ENCODE measurements around the gene FOXB1.

The FOXB1 gene

DNA sequence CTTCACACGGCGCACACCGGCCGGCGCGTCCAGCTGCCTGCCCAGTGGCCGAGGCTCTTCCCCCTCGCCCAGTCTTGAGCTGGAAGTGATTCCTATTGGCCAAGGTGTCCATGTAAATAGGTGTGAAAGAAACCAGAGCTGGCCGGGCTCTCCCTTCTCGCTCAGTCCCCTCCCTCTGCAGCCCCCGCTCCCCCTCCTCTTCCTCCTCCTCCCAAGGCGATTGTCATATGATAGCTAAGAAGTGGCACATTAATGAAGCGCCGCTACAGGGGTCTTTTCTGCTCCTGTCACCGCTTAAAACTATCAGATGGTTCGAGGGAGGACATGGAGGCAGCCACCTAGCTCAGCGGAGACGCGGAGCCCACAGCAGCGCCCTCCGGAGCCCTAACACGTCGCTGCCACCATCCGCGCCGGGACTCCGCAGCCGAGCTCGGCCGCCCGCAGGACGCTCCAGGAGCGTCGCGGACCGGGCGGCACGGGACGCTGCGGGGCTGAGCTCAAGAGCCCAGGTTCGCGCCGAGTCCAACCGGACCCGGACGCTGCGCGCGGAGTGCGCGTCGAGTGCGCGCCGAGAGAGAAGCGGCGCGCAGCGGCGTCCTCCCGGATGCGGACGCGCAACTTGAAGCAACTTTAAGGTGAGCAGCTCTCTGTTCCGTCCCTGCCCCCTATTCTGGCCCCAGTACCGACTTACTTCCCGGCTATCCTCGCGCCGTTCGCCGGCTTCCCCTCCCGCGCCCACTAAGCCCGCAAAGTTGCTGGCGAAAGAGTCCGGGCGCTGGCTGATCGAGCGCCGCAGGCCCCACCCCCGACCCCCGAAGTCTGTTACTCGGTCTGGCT is at the start of gene FOXB1:
FOXB1 (plus strand) TSS at position 303 of the 837 bp plus-strand sequence. CDS start 653 bp downstream, outside the sequence.
- DNase-seq: peak; percentile 41

DNA sequence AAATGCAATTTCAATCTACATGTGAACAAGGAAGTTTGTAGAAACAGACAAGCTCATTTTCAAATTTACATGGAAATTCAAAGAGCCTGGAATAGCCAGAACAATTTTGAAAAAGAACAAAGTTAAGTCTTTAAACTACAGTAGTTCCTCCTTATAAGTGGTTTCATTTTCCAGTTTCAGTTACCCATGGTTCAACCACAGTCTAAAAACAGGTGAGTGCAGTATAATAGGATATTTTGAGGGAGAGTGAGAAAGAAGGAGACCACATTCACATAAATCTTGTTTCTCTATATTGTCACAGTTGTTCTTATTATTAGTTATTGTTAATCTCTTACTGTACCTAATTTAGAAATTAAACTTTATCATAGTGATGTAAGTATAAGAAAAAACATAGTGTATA is 45.8 kb upstream of the FOXB1 start:
- DNase-seq: no peak

DNA sequence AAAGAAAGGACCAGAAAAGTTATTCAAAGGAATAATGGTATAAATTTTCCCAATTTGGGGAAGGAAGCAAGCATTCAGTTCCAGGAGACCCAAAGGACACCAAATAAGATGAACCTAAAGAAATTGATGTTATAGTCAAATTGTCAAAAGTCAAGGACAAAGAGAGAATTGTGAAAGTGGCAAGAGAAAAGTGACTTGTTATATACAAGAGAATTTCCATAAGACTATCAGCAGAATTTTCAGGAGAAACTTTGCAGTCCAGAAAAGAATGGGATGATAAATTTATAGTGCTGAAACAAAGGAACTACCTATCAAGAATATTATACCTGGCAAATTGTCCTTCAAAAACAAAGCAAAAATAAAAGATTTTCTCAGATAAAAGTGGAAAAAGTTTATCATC is 43.8 kb upstream of the FOXB1 start:
- no peak for DNase-seq

DNA sequence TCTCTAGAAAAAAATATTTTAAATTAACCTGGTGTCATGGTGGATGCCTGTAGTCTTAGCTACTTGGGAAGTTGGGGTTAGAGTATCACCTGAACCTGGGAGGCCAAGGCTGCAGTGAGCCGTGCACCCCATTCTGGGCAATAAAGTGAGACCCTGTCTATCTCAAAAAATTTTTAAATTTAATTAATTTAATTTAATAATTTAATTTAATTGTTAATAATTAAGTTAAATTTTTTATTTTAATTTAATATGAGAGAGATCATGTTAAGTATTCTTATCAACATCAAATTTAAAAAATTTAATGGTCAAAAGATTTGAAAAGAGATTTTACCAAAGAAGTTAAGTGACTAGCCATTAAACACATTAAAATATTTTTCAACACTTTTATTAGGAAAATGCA is 40.8 kb upstream of the FOXB1 start:
- no peak for DNase-seq

DNA sequence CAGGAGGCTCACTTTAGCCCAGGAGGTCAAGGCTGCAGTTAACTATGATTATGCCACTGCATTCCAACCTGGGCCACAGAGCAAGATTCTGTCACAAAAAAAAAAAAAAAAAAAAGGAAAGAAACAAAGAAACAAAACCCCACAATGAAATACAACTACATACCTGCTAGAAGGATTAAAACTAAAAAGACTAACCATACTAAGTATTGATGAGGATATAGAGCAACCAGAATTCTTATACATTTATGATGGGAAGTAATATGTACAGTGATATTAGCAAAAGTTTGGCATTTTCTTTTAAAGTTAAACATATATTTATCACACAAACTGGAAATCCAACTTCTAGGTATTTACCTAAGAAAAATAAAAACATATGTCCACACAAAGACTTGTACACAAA is 40.2 kb upstream of the FOXB1 start:
- no peak for DNase-seq

DNA sequence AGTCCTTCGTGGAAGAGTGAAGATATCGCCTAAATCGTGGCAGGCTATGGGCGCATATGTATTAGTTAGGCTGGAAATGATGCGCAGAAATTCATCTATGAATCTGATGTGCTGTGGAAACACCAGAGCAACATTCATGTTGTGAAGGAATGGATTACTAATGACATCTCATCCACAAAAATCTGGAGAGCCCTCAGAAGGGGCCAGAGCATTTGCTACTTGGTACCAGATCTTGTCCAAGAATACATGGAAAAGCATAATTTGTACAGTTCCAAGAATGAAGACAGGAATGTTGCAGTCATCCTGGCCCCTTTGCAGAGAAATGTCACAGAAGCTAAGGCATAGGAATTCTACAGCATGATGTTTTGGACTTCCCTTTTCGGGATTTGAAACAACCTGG is 38.4 kb upstream of the FOXB1 start:
- no peak for DNase-seq

DNA sequence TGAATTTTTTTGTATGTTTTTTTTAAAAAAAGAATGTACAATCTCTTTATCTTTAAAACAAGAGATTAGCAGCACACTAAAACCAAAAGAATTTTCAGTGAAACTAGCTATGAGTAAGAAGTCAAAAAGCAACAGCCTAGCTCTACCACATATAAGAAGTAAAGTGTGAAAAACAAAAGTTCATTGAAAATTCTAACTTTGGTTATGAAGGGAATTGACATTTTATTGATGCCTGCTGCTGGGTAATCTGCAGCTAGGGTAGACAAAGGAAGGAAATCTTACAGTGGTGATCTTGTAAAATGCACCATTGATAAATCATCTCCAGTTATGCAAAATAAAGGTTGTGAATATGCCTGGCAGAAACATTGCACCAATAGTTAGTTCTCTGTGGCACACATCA is 37.8 kb upstream of the FOXB1 start:
- DNase-seq: no peak

DNA sequence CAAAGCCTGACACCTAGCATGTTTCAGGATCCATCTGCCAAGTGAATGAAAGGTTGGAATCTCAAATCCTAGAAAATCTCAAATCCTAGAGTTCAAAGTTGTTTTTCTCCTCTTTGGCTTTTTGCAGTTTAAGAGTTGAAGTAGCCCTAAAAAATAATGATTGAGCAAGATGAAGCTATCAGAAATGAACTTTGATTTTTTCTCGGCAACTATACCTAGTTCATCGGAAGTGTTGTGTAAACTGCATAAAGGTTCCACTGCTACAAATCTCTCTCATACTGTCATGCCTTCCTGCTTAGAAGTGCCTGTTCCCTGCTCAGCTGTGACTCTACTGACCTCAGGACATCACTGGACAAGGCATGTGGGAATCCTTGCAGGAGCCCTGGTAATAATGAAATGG is 35.8 kb upstream of the FOXB1 start:
- DNase-seq: no peak

DNA sequence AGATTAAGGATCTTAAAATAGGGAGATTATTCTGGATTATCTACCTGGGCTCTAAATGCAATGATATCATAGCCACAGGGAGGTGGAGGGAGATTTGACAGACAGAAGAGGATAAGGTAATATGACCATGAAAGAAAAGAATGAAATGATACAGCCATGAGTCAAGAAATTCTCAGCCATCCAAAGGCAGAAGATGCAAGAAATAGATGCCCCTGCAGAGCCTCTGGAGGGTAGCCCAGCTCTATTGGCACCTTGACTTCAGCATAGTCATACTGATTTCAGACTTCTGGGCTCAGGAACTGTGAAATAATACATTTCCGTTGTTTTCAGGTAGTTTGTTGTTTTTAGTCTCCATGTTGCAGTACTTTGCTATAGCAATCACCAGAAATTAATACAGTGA is 31.9 kb upstream of the FOXB1 start:
- no peak for DNase-seq

DNA sequence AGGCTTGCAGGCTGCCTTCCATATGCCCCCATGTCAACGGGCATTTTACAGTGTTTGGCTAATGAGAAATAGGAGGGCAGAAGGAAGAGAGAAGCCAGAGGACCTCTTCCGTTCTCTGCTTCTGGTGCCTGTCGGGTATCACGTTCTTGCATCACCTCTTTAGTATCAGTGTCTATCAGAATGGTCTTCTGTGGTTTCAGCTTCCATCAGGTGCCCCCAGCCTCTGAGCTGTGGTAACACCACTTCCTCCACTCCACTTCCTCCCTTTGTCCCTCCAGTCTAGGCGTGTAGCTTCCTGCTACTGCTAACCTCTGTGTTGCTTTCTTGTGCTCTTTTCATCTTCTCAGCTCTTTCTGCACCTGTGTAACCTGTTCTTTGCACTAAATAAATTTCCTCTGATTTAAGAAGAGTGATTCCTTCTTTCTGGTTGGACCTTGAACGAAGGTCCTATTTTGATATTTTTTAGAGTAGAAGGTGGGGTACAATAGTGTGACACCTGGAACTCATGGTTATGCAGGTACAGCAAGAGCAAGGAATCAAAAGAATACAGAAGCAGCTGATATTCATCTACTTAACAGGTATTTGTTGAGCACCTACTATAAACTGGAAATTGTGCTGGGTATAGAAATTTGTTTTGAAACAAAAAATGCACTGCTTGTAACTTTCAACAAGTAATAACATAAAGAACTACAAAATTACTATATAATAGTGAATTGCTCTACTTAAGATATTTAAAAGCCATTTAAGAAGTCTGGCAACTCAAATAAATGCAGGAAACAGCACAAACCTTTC is 27.4 kb upstream of the FOXB1 start:
- DNase-seq: peak; percentile 23

DNA sequence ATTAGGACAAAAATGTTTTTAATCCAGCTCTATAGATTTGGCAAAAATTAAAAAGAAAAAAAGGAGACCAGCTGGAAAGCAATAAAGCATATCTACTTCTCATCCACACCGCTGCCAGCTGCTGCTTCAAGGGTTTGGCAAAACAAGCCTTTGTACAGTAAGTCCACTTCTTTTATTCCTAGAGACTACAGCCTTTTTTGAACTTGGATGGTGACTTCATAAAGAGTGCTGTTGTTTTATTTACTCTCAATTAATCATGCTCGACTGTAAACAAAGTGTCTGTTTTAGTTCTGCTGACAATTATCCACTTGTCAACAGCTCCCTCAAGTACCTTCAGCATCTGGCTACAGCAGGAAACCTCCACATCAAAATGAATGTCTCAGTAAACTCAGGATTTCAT is 12.3 kb upstream of the FOXB1 start:
- peak; percentile 91 for DNase-seq

DNA sequence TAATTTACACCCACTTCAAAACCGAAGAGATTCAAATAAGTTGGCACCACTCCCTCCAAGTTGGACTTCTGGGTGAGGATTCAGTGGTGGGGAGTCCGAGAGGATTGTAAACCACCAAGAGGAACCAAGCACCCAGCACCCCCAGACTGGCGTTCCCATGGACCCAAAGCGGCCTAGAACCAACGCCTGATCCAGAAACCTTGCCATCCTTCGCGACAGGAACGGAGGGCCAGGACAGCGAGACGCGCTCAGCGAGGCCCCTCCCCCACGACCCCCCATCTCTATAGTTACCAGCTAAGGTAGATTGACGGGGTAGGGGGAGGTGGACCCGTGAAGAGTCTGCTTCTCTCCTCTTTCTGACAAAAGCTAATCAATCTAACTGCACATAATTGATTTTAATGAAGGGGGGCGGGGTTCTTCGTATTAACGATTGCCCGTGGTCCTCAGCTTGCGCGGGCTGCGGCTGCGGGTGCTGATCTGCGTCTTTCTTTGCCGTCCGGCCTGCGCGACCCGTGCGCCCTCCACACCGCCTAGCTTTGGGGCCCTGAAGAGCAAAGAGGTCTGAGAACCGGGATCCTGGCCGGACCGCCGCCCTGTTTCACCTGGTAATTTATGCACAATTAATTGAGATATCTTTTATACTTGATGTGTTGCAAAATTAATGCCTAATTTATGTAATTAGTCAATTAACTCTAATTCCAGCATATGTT is 10.9 kb upstream of the FOXB1 start:
- DNase-seq: no peak

DNA sequence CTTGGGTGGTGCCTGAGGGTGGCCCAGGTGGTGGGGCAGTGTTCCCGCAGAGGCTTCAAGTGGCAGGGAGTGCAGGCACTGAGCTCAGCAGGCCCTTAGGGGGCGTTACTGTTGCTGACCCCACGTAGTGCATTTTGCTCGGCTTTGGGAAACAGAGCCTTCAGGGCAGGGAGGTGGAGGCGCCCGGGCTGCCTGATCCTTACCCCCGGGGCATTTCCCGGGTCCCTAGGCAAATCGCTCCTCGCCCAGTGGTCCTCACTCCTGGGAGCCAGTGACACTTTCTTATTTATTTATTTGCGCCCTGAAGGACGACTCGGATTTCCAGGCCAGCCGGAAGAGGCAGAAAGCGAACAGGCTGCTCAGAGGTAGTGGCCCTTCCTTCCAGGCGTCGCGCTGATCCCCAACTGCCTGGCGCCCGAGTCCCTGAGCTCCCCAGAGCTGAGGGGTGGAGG is 10.1 kb upstream of the FOXB1 start:
- DNase-seq: peak; percentile 10

DNA sequence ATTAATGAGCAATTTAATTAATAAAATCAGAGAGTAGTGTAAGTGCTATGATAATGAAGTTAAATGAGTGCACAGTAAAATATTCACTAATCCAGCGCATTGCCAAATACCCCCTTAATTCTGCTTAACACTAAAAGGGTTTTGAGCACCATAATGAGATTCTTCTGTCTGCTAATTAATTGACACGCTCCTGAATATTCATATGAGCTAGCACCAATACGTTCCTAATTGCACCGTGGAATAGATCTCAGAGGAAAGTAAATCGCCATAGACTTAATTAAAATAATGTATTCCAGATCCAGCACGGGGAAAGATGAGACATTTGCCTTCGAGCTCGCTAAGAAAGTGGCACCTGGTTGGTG is 9.6 kb upstream of the FOXB1 start:
- DNase-seq: no peak

DNA sequence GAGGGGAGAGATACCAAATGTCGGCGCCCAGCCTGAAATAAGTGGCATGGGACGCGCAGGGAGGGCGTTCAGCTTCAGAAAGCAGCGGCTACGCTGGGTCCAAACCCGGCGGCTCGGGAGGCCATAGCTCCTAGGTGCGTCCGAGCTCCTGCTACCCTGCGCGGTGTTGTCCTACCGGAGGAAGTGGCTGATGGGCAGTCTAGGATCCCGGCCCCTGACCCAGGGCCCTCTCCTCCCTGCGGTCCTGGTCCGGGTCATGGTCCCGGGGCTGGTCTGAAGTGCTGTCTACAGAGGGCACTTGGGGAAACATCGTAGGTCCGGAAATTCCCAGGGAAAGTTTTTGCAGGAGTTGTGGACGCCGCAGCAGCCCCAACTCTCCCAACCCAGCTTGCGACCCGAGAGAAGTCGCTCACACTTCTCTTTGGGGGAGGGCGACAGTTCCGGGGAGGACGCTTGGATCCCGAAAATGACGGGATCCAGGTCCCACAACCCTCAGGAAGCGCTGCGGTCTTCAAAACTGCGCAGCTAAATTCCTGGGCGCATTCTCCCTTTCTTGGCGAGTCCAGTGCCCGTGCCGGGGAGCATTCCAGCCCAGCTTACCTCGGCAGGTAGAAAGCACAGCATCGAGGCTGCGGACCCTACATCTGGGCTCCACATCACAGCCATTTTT is 9.1 kb upstream of the FOXB1 start:
- no peak for DNase-seq

DNA sequence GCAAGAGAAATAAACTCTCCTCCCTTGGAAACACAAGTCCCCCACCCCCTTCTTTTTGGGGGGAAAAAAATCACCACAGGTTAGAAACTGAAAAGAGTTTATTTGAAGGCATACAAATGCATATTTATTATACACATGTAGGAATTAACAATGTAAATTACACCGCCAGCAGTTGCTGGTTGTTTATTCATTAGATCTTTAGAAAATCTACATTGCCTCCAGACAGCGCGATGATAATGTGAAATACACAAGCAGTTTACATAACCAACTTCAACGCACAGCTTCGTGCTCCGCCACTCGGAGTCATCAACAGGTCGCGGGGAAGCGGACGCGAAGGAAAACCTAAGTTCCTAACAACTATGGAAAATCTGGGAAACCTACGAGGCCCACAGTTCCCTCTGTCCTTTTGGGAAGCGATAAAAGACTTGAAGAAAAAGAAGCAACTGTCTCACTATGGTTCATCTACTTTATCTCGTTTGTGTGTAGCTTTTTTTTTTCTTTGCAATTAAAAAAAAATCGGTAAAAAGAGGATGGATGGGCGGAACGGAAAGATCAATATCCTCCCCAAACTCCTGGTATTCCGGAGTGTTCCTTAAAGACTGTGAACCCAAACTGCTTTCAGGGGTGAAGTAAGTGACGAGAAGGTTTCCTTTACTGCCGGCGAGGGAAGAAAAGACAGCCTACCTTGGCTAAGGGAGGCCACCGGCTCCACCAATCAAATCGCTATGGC is 8.4 kb upstream of the FOXB1 start:
- DNase-seq: no peak

DNA sequence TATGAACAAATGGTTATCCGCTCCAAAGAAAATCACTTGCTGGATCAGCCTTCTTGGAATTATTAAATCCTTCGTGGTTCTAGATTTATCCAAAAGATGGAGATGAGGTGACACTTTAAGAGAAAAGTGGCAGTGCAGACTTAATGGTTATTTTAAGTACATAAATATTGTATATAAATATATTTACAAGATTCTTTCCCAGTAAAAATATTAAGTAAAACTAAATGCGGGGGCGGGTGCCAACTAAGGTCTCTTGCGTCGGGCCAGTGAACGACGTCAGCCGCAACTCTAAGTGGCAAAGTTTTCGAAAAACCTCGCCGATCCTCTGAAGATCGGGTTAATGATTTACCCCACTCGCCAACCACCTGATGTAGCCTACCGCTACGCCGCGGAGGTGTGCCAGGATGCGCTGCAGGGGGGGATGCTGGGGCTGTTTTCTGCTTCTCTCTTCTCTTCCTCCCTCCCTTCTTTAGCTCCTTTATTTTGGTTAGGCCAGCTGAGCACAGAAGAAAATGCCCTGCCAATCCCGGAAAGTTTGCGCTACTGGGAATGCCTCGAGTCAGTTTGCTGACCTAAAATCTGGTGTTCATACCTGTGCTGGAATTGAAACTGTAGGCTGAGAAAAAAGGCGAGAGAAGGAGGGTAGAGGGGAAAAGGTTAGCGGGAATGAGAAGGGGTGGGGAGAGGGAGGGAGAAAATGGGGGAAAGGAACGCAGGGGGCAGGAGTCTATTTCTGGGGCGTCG is 7.6 kb upstream of the FOXB1 start:
- DNase-seq: no peak

DNA sequence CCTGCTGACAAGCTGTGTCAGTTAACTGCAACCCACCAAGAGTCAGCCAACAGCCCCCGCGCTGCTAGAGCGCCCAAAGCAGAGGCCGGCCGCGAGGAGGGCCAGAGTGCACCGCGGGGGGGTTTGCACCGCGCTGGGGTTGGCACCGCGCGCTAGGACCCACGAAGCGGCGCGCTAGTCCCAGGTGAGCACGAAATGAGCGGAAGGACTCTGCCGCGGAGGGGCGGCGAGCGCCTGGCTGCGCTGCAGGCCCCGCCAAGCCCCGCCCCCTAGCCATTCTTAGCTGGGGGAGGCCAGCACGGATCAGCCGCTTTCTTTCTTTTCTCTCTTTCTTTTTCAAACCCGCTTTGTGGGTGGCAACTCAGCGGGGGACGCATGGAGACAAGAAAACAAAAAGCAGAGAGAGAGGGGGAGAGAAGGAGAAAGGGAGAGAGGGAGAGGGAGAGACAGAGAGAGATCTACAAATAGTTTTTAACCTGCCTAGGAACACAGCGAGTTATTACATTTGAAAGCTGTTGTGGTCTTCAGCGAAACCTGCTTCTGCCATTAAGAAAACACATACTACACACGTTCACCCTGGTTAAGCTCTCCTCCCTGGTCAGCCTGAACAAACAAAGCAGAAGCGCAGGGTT is 6.9 kb upstream of the FOXB1 start:
- DNase-seq: peak; percentile 85

DNA sequence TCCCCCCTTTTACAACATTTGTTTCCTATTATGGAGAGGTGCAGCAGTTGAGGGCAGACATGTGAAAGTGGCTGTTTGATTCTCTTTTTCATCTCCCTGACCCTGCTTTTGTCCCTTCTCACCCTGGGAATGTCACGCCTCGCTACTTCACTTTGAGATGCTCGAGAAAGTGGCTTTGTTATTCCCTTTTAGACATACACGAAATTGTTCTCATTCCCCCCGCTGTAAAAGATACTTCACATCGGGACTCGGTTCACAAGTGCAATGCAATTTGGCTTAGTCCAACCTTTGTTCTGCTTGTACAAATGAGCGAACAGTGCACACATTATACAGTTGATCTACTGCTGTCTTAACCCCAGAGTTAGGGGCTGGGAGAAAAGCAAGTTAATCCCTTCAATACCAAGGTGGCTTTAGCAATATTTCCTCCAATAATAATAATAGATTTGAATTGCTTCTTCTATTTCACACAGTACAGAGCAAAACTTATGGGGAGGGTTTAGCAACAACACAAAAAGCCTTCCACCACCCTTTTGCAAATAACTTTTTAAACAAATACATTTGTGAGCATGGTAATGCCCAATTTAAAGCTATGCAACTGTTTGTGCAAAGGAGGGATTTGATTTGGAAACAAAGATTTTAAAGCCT is 5.7 kb upstream of the FOXB1 start:
- DNase-seq: no peak

DNA sequence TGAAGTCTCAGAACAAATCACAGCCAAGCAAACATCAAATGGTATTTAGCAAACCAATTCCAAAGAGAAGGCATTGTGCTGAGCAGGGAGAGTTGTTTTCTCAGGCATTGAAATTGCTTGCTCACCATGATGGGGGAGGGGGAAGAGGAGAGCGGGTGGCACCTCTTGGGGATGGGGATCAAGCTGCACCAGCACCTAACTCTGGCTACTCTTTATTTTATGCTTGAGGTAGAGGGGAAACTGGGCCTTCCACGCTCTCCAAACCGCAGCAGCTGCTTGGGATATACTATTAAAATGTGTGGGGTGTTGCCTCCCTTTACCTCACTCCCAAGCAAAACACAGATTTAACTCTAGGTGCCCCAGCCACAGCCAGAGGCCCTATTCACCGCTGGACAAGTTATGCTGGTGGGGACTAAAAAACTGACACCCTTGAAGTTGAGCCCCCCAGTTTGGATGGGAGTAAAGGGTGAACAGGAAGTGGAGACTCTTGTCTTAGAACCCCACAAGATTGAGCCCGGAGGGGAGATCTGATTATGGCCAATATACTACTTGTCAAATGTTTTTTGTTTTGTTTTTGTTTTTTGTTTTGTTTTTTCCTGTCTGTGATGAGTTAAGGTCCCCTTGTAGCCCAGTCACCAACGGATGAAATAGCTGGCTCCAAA is 5.0 kb upstream of the FOXB1 start:
- DNase-seq: peak; percentile 12

Measured in NCI-H510A treated with DMSO at 0.1 percent for 48 hours (cell line).